Measurements from ENCODE around the gene ZNF48.

- TF ChIP-seq POLR2A (IDR thresholded peaks at IDR 0.05): no peak
- no peak for TF ChIP-seq CTCF (IDR thresholded peaks at IDR 0.05)
- no peak for TF ChIP-seq POLR2AphosphoS5 (IDR thresholded peaks at IDR 0.05)
Measured at GRCh38 chr16:30398661-30399434, 3.6 kb downstream of the ZNF48 start.

Data from prostate gland (tissue), 2 donors.